GM23338 (cell line): ENCODE results near the gene MOXD1. TPM values are rescaled to one million over a fixed set of nuclear protein-coding genes. Genes with fewer than 3 reads are reported as not detected.

ENCODE experiments used
- ATAC-seq: fragments of 200-7000 bp; cut with Tn5 transposase; 3 replicates; pipeline ENCODE4 v1.9.1; 2020
- DNase-seq: peaks from one replicate; pipeline ENCODE4 v3.0.0-alpha.2; 2015; ENCODE audit warnings: low spot score
- H2AFZ ChIP-seq: fragments of 200-600 bp; sonication (generic); 2 replicates; pipeline ENCODE4 v1.8.0; 2016; ENCODE audit warnings: antibody characterized with exemption, mild to moderate bottlenecking, moderate library complexity
- H3F3A ChIP-seq: fragments of 200-600 bp; sonication (generic); replicated peaks from 2 replicates; pipeline ENCODE4 v1.8.0; 2017; ENCODE audit warnings: antibody characterized with exemption, mixed run types, low read depth
- H3K27ac ChIP-seq: fragments of 200-600 bp; sonication (generic); 2 replicates; pipeline ENCODE4 v1.6.1; 2016; ENCODE audit warnings: low read depth
- H3K27me3 ChIP-seq: fragments of 200-600 bp; sonication (generic); 2 replicates; pipeline ENCODE4 v1.8.0; 2016; ENCODE audit warnings: mild to moderate bottlenecking, mixed run types, moderate library complexity; ENCODE audit not compliant: insufficient read depth
- H3K36me3 ChIP-seq: fragments of 200-600 bp; sonication (generic); 2 replicates; pipeline ENCODE4 v1.8.0; 2016; ENCODE audit warnings: mild to moderate bottlenecking; ENCODE audit not compliant: insufficient read depth
- H3K4me1 ChIP-seq: fragments of 200-600 bp; sonication (generic); 2 replicates; pipeline ENCODE4 v1.8.0; 2016; ENCODE audit warnings: mild to moderate bottlenecking, moderate library complexity; ENCODE audit not compliant: insufficient read depth
- H3K4me2 ChIP-seq: fragments of 200-600 bp; sonication (generic); 2 replicates; pipeline ENCODE4 v1.7.1; 2017; ENCODE audit warnings: mixed run types
- H3K4me3 ChIP-seq: fragments of 200-600 bp; sonication (generic); 2 replicates; pipeline ENCODE4 v1.6.1; 2016; ENCODE audit warnings: mixed run types
- H3K79me2 ChIP-seq: fragments of 200-600 bp; sonication (generic); replicated peaks from 2 replicates; pipeline ENCODE4 v1.8.0; 2017; ENCODE audit warnings: mild to moderate bottlenecking; ENCODE audit not compliant: insufficient read depth
- H3K9me2 ChIP-seq: fragments of 200-600 bp; sonication (generic); 2 replicates; pipeline ENCODE4 v1.8.0; 2017; ENCODE audit not compliant: insufficient read depth
- H4K20me1 ChIP-seq: fragments of 200-600 bp; sonication (generic); replicated peaks from 2 replicates; pipeline ENCODE4 v1.8.0; 2017; ENCODE audit warnings: mild to moderate bottlenecking; ENCODE audit not compliant: insufficient read depth
- H3K27ac Mint-ChIP-seq: 2 replicates; pipeline ENCODE4 v1.8.0; 2020; ENCODE audit warnings: inconsistent platforms, mild to moderate bottlenecking, moderate library complexity, mixed read lengths
- H3K27me3 Mint-ChIP-seq: 3 replicates; pipeline ENCODE4 v1.8.0; 2022; ENCODE audit warnings: low read depth, mild to moderate bottlenecking, moderate library complexity, mixed read lengths, inconsistent platforms; ENCODE audit not compliant: insufficient read depth, poor library complexity
- H3K36me3 Mint-ChIP-seq: 3 replicates; pipeline ENCODE4 v1.8.0; 2021; ENCODE audit warnings: low read depth, mild to moderate bottlenecking, inconsistent platforms, moderate library complexity, mixed read lengths
- H3K4me1 Mint-ChIP-seq: 3 replicates; pipeline ENCODE4 v1.8.0; 2020; ENCODE audit warnings: mild to moderate bottlenecking, inconsistent platforms, mixed read lengths
- H3K4me3 Mint-ChIP-seq: 3 replicates; pipeline ENCODE4 v1.8.0; 2021; ENCODE audit warnings: moderate library complexity, mild to moderate bottlenecking, inconsistent platforms, mixed read lengths
- H3K9me3 Mint-ChIP-seq: 3 replicates; pipeline ENCODE4 v1.8.0; 2020; ENCODE audit warnings: moderate library complexity, mild to moderate bottlenecking, inconsistent platforms, mixed read lengths
- CTCF ChIP-seq, 2 experiments: fragments of 200-600 bp in 1 of 2; sonication (generic) in 1 of 2; conservative IDR thresholded peaks; 2 replicates each; pipeline versions ENCODE4 v1.5.1 to v1.6.1; 2016 to 2017; ENCODE audit warnings: antibody characterized with exemption in 2 of 2, low read depth in 2 of 2, mild to moderate bottlenecking in 2 of 2, moderate library complexity in 1 of 2
- ETS1 ChIP-seq: IDR thresholded peaks from 2 replicates; pipeline ENCODE4 v1.6.1; 2016; ENCODE audit warnings: antibody characterized with exemption
- EZH2 ChIP-seq: fragments of 200-600 bp; sonication (generic); IDR thresholded peaks from one replicate; pipeline ENCODE4 v1.8.0; 2017; ENCODE audit warnings: antibody characterized with exemption, mild to moderate bottlenecking, low read depth; ENCODE audit not compliant: unreplicated experiment
- EZH2phosphoT487 ChIP-seq: fragments of 200-600 bp; sonication (generic); IDR thresholded peaks from one replicate; pipeline ENCODE4 v1.8.1; 2018; ENCODE audit warnings: antibody characterized with exemption; ENCODE audit not compliant: unreplicated experiment
- JUNB ChIP-seq: IDR thresholded peaks from one replicate; pipeline ENCODE4 v1.6.1; 2016; ENCODE audit warnings: antibody characterized with exemption; ENCODE audit not compliant: unreplicated experiment
- NANOG ChIP-seq: IDR thresholded peaks from 2 replicates; pipeline ENCODE4 v1.6.1; 2016; ENCODE audit warnings: antibody characterized with exemption, borderline replicate concordance
- POLR2AphosphoS5 ChIP-seq: IDR thresholded peaks from 2 replicates; pipeline ENCODE4 v1.6.1; 2016; ENCODE audit warnings: antibody characterized with exemption, low read depth
- REST ChIP-seq: IDR thresholded peaks from one replicate; pipeline ENCODE4 v1.6.1; 2018; ENCODE audit warnings: antibody characterized with exemption; ENCODE audit not compliant: unreplicated experiment
- STAT1 ChIP-seq: IDR thresholded peaks from one replicate; pipeline ENCODE4 v1.6.1; 2016; ENCODE audit warnings: antibody characterized with exemption; ENCODE audit not compliant: unreplicated experiment
- ZNF462 ChIP-seq: fragments of 250-450 bp; sonication (Bioruptor Pico); IDR thresholded peaks from 2 replicates; pipeline ENCODE4 v1.5.0; 2020; ENCODE audit warnings: mild to moderate bottlenecking, moderate library complexity
- polyA plus RNA-seq: library from polyadenylated mRNA; unstranded; fragments of >200 nt; fragmentation: Nextera tagmentation; extraction: Ambion mirVana; gene quantifications from 2 replicates; pipeline ENCODE4 v1.2.1, GENCODE V29; 2016
- total RNA-seq: library from RNA; depleted of rRNA; stranded (reverse); fragments of >200 nt; shearing (Covaris generic); gene quantifications from 2 replicates; pipeline ENCODE4 v1.2.3, GENCODE V29; 2014

MOXD1 gene
- total and polyA plus RNA-seq, 2 experiments from 2014 or later: 1.7 to 4.3 TPM

DNA sequence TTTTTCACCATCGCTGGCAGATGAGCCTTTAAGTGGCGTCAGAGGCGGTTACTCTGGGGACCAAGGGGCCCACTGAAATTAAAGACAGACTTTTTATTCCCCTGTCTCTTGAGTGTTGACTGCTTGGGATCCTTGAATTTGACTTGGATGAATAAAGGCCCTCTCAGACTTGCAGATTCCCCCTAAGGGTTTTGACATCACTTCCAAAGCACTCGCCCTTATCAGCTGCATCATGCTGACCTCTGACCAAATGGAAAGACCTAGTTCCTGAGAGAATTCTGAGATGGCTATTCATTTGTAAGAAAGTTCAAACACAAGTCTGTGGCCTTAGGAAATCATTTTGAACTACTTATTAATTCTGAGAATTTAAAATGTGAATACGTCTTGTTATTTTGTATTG is 13.5 kb upstream of the MOXD1 start:
- ATAC-seq (no peak), DNase-seq (no peak)
- no peak for TF ChIP-seq EZH2phosphoT487

GRCh38 chr6:132414322-132414721 is 13.0 kb upstream of the MOXD1 start:
- no peak overlapping the region for H3K27ac ChIP-seq
- Mint-ChIP-seq H3K27ac (no peak overlapping the region), H3K9me3 (peaks cover 18% of the 10 kb centered on the region), H3K4me1 (no peaks in the 10 kb centered on the region), H3K27me3 (no peaks in the 10 kb centered on the region), H3K36me3 (peaks cover 3% of the 10 kb centered on the region; the same call in 1 of the 3 replicates), H3K4me3 (no peak overlapping the region)
- peaks cover 3% of the 10 kb centered on the region; the same call in 1 of the 2 replicates for H3K9me2 ChIP-seq
- no peaks in the 10 kb centered on the region for H3F3A ChIP-seq
- H3K27me3 ChIP-seq: no peaks in the 10 kb centered on the region
- DNase-seq: no peak
- no peaks in the 10 kb centered on the region for H4K20me1 ChIP-seq
- H3K4me2 ChIP-seq: no peak overlapping the region
- H3K79me2 ChIP-seq: no peaks in the 10 kb centered on the region
- H3K36me3 ChIP-seq: no peaks in the 10 kb centered on the region; the same call in 1 of the 2 replicates
- no peak overlapping the region for H2AFZ ChIP-seq
- no peak overlapping the region for H3K4me3 ChIP-seq
- no peaks in the 10 kb centered on the region for H3K4me1 ChIP-seq
- no peak for ATAC-seq
- TF ChIP-seq EZH2: no peak
- TF ChIP-seq CTCF (conservative IDR thresholded peaks at IDR 0.05; ENCODE audit: low read depth in 2 of 2): no peak
- no peak for TF ChIP-seq JUNB
- TF ChIP-seq ZNF462 (CRISPR knock-in tag): no peak
- no peak for TF ChIP-seq REST
- TF ChIP-seq POLR2AphosphoS5: no peak
- TF ChIP-seq ETS1: no peak
- no peak for TF ChIP-seq NANOG
- no peak for TF ChIP-seq STAT1

More for the DNA sequence above, 13.5 kb upstream of the MOXD1 start:
- no peaks in the 10 kb centered on the region for H3K27me3 Mint-ChIP-seq
- no peak overlapping the region for H2AFZ ChIP-seq
- no peaks in the 10 kb centered on the region for H3F3A ChIP-seq
- no peaks in the 10 kb centered on the region for H3K4me1 ChIP-seq
- peaks cover 3% of the 10 kb centered on the region; the same call in 1 of the 3 replicates for H3K36me3 Mint-ChIP-seq
- H3K9me2 ChIP-seq: peaks cover 3% of the 10 kb centered on the region; the same call in 1 of the 2 replicates
- H3K79me2 ChIP-seq: no peaks in the 10 kb centered on the region
- no peak overlapping the region for H3K27ac ChIP-seq
- H3K4me3 ChIP-seq: no peak overlapping the region
- H3K9me3 Mint-ChIP-seq: peaks cover 22% of the 10 kb centered on the region
- no peaks in the 10 kb centered on the region for H3K27me3 ChIP-seq
- H3K4me3 Mint-ChIP-seq: no peak overlapping the region
- H3K4me1 Mint-ChIP-seq: no peaks in the 10 kb centered on the region
- H3K36me3 ChIP-seq: no peaks in the 10 kb centered on the region; the same call in 1 of the 2 replicates
- no peak overlapping the region for H3K27ac Mint-ChIP-seq
- no peaks in the 10 kb centered on the region for H4K20me1 ChIP-seq
- no peak overlapping the region for H3K4me2 ChIP-seq
